HepG2 (cell line): ENCODE data around the gene FOXR1. TPM values are rescaled to one million over a fixed set of nuclear protein-coding genes. Genes with fewer than 3 reads are reported as not detected.

Experiments
- AKNA ChIP-seq: sonication (generic); formaldehyde crosslinking; IDR thresholded peaks from 2 replicates; pipeline ENCODE4 v1.4.0; 2020; ENCODE audit warnings: missing genetic modification reagents, borderline replicate concordance
- ARID2 ChIP-seq: sonication (generic); formaldehyde crosslinking; IDR thresholded peaks from 2 replicates; pipeline ENCODE4 v1.8.1; 2022; ENCODE audit warnings: mild to moderate bottlenecking, missing genetic modification reagents, borderline replicate concordance
- ATAD3A ChIP-seq: sonication (generic); formaldehyde crosslinking; IDR thresholded peaks from 2 replicates; pipeline ENCODE4 v1.4.0; 2020; ENCODE audit warnings: missing genetic modification reagents
- ATF2 ChIP-seq: sonication (generic); formaldehyde crosslinking; IDR thresholded peaks from 2 replicates; pipeline ENCODE4 v1.4.0; 2020; ENCODE audit warnings: missing genetic modification reagents
- BCL3 ChIP-seq: sonication (generic); formaldehyde crosslinking; IDR thresholded peaks from 2 replicates; pipeline ENCODE4 v1.5.1; 2020; ENCODE audit warnings: mild to moderate bottlenecking, missing genetic modification reagents, moderate library complexity
- CSRNP1 ChIP-seq: sonication (generic); formaldehyde crosslinking; IDR thresholded peaks from 2 replicates; pipeline ENCODE4 v1.8.1; 2023; ENCODE audit warnings: mild to moderate bottlenecking, missing genetic modification reagents
- FOSL2 ChIP-seq: sonication (generic); formaldehyde crosslinking; IDR thresholded peaks from 2 replicates; pipeline ENCODE4 v1.4.0; 2020; ENCODE audit warnings: missing genetic modification reagents
- GPN1 ChIP-seq: sonication (generic); formaldehyde crosslinking; IDR thresholded peaks from 2 replicates; pipeline ENCODE4 v1.5.1; 2020; ENCODE audit warnings: missing genetic modification reagents, borderline replicate concordance
- NFE2L1 ChIP-seq: sonication (generic); formaldehyde crosslinking; IDR thresholded peaks from 2 replicates; pipeline ENCODE4 v1.4.0; 2020; ENCODE audit warnings: missing genetic modification reagents, mild to moderate bottlenecking, borderline replicate concordance
- SRSF9 ChIP-seq: fragments of 200-400 bp; formaldehyde crosslinking; IDR thresholded peaks from 2 replicates; pipeline ENCODE4 v1.6.1; 2018; ENCODE audit warnings: borderline replicate concordance, mild to moderate bottlenecking, low read depth, low read length; ENCODE audit not compliant: insufficient read depth, poor library complexity, severe bottlenecking
- THYN1 ChIP-seq: sonication (generic); formaldehyde crosslinking; IDR thresholded peaks from 2 replicates; pipeline ENCODE4 v1.8.1; 2023; ENCODE audit warnings: low read depth, mild to moderate bottlenecking, moderate library complexity, missing genetic modification reagents, borderline replicate concordance
- ZBTB3 ChIP-seq: sonication (generic); formaldehyde crosslinking; IDR thresholded peaks from 2 replicates; pipeline ENCODE4 v1.4.0; 2020; ENCODE audit warnings: low read depth, mild to moderate bottlenecking, moderate library complexity, missing genetic modification reagents, borderline replicate concordance
- ZMAT5 ChIP-seq: sonication (generic); formaldehyde crosslinking; IDR thresholded peaks from 2 replicates; pipeline ENCODE4 v1.5.0; 2020; ENCODE audit warnings: mild to moderate bottlenecking, low read depth, missing genetic modification reagents, borderline replicate concordance
- ZNF670 ChIP-seq: sonication (generic); formaldehyde crosslinking; IDR thresholded peaks from 2 replicates; pipeline ENCODE4 v1.8.0; 2022; ENCODE audit warnings: mild to moderate bottlenecking, missing genetic modification reagents, borderline replicate concordance
- ZNF672 ChIP-seq: sonication (generic); formaldehyde crosslinking; IDR thresholded peaks from 2 replicates; pipeline ENCODE4 v1.8.1; 2022; ENCODE audit warnings: missing genetic modification reagents
- ZNF772 ChIP-seq: sonication (generic); formaldehyde crosslinking; IDR thresholded peaks from 2 replicates; pipeline ENCODE4 v1.5.0; 2020; ENCODE audit warnings: mild to moderate bottlenecking, missing genetic modification reagents
- polyA plus RNA-seq, 8 experiments: library from polyadenylated mRNA; depleted of rRNA in 3 of 8; stranded (reverse) in 7 of 8; unstranded in 1 of 8; fragments of >200 nt; fragmentation: Illumina TruSeq in 4 of 8; extraction: Trizol in 4 of 8; gene quantifications; 2 replicates each; pipeline versions ENCODE4 v1.2.1 to v1.2.3, GENCODE V29; 2011 to 2016; ENCODE audit warnings: low read depth in 4 of 8, missing spikeins in 1 of 8, mixed read lengths in 1 of 8; ENCODE audit not compliant: insufficient read depth in 1 of 8
- total RNA-seq, 5 experiments: library from RNA; depleted of rRNA; stranded (reverse); fragments of >200 nt; fragmentation: Illumina TruSeq; extraction: Trizol; gene quantifications; 2 replicates each; pipeline ENCODE4 v1.2.3, GENCODE V29; 2016; ENCODE audit warnings: low read depth in 1 of 5

FOXR1 gene
- total and polyA plus RNA-seq, 2 of the 13 experiments (the other 11 are each of a cell fraction or from before 2014, with no cell fraction given): not detected

GRCh38 chr11:118997627-118998387, 26.2 kb downstream of the FOXR1 start, which contains the start of gene CENATAC (continued):
- TF ChIP-seq BCL3 (CRISPR knock-in tag) (no peak; the same call in 1 of the 2 replicates), ZNF672 (CRISPR knock-in tag) (no peak), NFE2L1 (CRISPR knock-in tag) (peak; percentile 36; the same call in 1 of the 2 replicates), CSRNP1 (CRISPR knock-in tag) (no peak), SRSF9 (no peak), ARID2 (CRISPR knock-in tag) (no peak), ATF2 (CRISPR knock-in tag) (peak; percentile 18; the same call in 1 of the 2 replicates), THYN1 (no peak), FOSL2 (CRISPR knock-in tag) (no peak; the same call in 1 of the 2 replicates), ATAD3A (CRISPR knock-in tag) (no peak), ZNF670 (CRISPR knock-in tag) (0 out of 2 replicates have a peak, but pooled peaks have one; percentile 34), ZBTB3 (CRISPR knock-in tag) (no peak), ZNF772 (no peak; the same call in 1 of the 2 replicates), GPN1 (CRISPR knock-in tag) (no peak), AKNA (CRISPR knock-in tag) (no peak), ZMAT5 (CRISPR knock-in tag) (no peak)
